Inflammatory macrophage treated with lipopolysaccharide for 4 hours (primary cell): ENCODE results near the gene B3GNT7.
"Not testable (repeated sequence)": the region's sequence is repeated elsewhere in the genome, so short reads cannot be mapped to it uniquely, and the experiment has no call there.

Experiments
- DNase-seq: peaks from one replicate; pipeline ENCODE4 v3.0.0-alpha.2; 2020

Gene B3GNT7

DNA sequence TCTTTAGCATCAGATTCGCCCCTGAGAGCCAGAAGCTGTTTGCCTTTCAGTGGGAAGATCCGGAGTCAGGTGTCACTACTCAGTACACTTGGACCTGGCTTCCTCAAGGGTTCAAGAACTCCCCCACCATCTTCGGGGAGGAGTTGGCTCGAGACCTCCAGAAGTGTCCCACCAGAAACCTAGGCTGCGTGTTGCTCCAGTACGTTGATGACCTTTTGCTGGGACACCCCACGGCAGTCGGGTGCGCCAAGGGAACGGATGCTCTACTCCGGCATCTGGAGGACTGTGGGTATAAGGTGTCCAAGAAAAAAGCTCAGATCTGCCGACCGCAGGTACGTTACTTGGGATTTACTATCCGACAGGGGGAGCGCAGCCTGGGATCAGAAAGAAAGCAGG, 8.7 kb downstream of the B3GNT7 start:
- not testable (repeated sequence) for DNase-seq

- not testable (repeated sequence) for DNase-seq
These were observed 10.3 kb downstream of the B3GNT7 start for GRCh38 chr2:231405601-231406367.

- not testable (repeated sequence) for DNase-seq
These were observed 12.2 kb downstream of the B3GNT7 start for GRCh38 chr2:231407686-231408085.

DNA sequence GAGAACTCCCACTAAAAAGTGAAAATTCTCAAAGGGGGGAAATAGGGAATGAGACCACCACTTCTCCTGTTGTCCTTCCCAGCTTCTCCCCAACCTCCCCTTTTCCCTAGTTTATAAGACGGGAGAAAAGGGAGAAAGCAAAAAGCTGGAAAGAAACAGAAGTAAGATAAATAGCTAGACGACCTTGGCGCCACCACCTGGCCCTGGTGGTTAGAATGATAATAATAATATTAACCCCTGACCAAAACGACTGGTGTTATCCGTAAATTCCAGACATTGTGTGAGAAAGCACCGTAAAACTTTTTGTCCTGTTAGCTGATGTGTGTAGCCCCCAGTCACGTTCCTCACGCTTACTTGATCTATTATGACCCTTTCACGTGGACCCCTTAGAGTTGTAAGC, 12.8 kb downstream of the B3GNT7 start:
- not testable (repeated sequence) for DNase-seq

DNA sequence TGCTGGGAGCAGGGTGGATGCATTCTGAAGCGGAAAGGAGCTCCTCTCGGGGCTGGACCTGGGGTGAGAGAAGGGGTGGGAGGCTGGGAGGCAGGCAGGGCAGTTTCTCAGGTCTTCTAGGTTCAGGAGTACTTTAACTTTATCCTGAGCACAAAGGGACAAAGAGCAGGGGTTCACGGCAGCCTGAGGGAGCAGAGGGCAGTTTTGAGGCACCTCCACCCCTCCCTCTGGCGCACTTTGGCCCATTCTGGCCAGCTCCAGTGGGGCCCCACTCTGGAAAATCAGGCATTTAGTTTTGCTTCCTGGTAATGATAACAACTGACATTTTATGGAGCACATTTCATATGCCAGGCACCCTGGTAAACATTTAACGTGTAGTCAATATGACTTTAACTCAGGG, 14.3 kb downstream of the B3GNT7 start:
- DNase-seq = no peak

GRCh38 chr2:231410293-231411004, 14.9 kb downstream of the B3GNT7 start:
- DNase-seq = no peak

DNA sequence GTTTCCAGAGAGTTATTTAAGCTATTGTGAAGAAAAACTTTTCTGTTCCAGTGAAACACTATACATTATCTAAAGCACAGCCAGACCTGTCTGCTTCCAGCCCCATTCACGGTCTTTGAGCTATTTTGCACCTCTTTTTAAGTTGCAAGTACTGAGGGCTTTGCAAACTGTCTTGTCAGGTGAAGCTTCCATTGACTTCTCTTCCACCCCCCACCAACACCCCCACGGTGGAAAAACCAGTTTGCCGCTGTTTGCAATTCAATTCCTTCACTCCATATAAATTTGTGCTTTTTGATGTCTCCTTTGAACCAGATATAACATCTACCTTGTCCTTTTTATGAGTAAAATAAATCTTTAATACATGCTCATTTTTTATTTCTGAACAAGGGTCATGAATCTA, 15.7 kb downstream of the B3GNT7 start:
- no peak for DNase-seq

DNA sequence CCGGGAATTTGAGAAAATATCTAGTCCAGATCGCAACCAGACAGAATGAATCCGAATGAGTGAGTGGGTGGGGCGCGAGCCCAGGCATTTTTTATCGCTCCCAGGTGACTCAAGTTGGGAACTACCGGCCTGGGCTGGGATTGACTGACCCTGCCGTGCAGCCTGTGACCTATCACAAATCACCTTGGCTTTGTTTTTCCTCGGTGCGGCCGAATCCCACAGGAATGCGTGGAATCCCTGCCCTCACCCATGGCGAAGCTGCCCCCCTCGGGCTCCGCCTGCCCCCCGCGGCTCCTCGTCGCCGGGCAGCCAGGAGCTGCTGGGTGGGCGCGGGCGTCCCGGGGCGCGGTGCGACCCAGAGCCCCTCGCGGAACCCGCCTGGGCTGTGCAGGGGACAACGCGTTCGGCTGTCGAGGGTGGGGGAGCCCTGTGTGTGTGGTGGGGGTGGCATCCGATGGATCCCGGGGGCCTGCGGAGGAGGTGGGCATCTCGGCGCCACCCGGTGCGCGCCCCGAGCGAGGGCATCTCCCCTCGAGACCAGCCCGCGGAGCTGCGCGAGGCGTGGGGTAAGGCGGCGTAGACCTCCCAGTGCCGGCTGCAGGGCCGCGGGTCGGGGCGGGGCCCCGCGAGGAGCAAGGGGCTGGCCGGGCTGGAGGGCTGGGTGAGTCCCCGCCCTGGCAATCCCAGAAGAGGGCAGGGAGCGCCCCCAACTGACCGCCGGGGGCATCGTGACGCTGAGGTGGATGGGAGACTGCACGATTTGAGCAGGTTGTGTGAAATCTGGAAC, 16.5 kb downstream of the B3GNT7 start:
- DNase-seq = peak; percentile 72

- no peak for DNase-seq
These were observed 17.1 kb downstream of the B3GNT7 start for GRCh38 chr2:231412618-231412963.

- DNase-seq = no peak
These were observed 17.9 kb downstream of the B3GNT7 start for GRCh38 chr2:231413456-231413855.

GRCh38 chr2:231413921-231414476, 18.5 kb downstream of the B3GNT7 start:
- DNase-seq = no peak

- DNase-seq = no peak
These were observed 19.5 kb downstream of the B3GNT7 start for GRCh38 chr2:231415029-231415428.

- no peak for DNase-seq
These were observed 23.5 kb downstream of the B3GNT7 start for GRCh38 chr2:231418820-231419640.

GRCh38 chr2:231421051-231421580, 25.6 kb downstream of the B3GNT7 start:
- no peak for DNase-seq

DNA sequence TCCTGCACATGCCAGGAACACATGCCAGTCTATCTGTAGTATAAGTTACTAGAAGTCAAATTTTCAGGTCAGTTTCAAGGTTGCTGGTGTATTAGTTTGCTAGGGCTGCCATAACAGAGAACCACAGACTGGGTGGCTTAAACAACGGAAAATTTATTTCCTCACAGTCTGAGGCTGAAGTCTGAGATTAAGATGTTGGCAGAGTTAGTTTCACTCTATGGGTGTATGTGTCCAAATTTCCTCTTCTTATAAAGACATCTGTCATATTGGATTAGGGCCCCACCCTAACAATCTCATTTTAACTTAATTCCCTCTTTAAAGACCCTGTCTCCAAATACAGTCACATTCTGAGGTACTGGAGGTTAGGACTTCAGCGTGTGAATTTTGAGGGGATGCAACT, 26.5 kb downstream of the B3GNT7 start:
- no peak for DNase-seq

- DNase-seq = no peak
These were observed 27.7 kb downstream of the B3GNT7 start for GRCh38 chr2:231423176-231423575.

- DNase-seq = no peak
These were observed 29.8 kb downstream of the B3GNT7 start for GRCh38 chr2:231425291-231425810.

- no peak for DNase-seq
These were observed 30.5 kb downstream of the B3GNT7 start for GRCh38 chr2:231425811-231426703.

GRCh38 chr2:231427116-231427515, 31.6 kb downstream of the B3GNT7 start:
- no peak for DNase-seq

DNA sequence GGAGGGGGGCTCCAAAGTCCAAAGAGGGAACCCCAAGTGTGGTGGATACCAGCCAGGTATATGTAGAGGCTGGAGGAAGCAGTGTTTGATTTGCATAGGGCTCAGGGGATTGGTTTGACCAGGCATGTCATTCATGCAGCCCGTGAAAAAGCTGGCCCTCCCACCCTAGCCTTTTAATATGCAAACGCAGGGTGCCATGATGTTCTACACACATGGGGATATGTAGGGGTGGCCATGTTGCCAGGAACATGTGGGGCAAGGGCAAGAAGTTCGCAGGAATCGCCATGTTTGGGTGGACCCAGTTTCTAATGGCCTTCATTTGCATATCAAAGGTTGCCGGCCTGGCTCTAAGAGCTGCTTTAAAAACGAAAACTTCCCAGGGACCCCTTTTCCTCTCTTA, 33.6 kb downstream of the B3GNT7 start:
- no peak for DNase-seq

- DNase-seq = no peak
These were observed 34.4 kb downstream of the B3GNT7 start for GRCh38 chr2:231429901-231430300.
